ENCODE measurements around the gene FOSL2.

DNA sequence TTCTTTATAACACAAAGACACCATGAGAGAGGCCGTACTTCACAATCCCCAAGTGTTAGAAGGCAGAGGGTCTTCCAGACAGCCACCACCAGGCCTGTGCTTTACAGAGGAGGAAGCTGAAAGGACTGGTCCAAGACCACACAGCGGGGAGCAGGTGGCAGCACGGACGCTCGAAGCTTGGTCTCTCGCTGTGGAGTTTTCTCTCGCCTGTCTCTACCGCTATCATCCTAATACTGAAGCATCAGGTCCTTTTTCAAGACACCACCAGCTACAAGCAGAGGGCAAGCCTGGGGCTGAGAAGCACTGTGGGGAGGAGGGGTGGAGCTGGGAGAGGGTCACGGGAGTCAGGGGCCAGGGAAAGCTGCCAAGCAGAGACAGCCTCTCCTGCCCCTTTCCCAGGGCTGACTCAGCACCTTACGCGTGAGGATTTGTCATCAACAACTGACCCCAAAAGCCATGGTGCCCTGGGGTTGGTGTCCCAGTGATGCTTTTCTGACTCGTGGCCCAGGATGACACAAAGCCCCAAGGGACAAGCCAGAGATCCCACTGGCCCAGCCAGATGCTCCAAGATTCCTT is 31.9 kb upstream of the FOSL2 start:
- TF ChIP-seq, protein P1, sequence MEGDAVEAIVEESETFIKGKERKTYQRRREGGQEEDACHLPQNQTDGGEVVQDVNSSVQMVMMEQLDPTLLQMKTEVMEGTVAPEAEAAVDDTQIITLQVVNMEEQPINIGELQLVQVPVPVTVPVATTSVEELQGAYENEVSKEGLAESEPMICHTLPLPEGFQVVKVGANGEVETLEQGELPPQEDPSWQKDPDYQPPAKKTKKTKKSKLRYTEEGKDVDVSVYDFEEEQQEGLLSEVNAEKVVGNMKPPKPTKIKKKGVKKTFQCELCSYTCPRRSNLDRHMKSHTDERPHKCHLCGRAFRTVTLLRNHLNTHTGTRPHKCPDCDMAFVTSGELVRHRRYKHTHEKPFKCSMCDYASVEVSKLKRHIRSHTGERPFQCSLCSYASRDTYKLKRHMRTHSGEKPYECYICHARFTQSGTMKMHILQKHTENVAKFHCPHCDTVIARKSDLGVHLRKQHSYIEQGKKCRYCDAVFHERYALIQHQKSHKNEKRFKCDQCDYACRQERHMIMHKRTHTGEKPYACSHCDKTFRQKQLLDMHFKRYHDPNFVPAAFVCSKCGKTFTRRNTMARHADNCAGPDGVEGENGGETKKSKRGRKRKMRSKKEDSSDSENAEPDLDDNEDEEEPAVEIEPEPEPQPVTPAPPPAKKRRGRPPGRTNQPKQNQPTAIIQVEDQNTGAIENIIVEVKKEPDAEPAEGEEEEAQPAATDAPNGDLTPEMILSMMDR (IDR thresholded peaks at IDR 0.05): no peak
- TF ChIP-seq POLR2A (IDR thresholded peaks at IDR 0.05): no peak
